ENCODE data around the gene BRD1. TPM values are rescaled to one million over a fixed set of nuclear protein-coding genes. Genes with fewer than 3 reads are reported as not detected.

Gene BRD1
- total and polyA plus RNA-seq, 9 donors = 13.6 to 45.6 (median 35.8) TPM

DNA sequence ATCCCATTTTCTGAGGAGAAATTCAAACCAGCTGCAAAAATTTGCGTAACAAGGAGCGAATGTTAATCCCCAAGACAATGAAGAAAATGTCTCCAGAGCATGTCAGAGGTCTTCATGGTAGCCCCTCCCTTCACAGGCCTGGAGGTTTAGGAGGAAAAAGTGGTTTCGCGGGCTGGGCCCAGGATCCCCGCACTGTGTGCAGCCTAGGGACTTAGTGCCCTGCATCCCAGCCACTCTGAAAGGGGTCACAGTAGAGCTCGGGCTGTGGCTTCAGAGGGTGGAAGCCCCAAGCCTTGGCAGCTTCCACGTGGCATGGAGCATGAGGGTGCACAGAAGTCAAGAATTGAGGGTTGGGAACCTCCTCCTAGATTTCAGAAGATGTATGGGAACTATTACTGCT is 87.4 kb downstream of the BRD1 start:
- DNase-seq = no peak
- Histone ChIP-seq H3K27ac (no peak overlapping the region), H3K4me3 (no peak overlapping the region), H3K9me3 (no peaks in the 10 kb centered on the region), H3K36me3 (no peaks in the 10 kb centered on the region), H3K27me3 (no peaks in the 10 kb centered on the region), H3K4me1 (ENCODE audit: insufficient read depth) (no peaks in the 10 kb centered on the region)
- intact Hi-C loops (cut with DNase I) = no loop called here
- TF ChIP-seq EP300 (IDR thresholded peaks at IDR 0.05) (no peak), POLR2A (IDR thresholded peaks at IDR 0.05) (no peak)
- TF ChIP-seq, protein P1, sequence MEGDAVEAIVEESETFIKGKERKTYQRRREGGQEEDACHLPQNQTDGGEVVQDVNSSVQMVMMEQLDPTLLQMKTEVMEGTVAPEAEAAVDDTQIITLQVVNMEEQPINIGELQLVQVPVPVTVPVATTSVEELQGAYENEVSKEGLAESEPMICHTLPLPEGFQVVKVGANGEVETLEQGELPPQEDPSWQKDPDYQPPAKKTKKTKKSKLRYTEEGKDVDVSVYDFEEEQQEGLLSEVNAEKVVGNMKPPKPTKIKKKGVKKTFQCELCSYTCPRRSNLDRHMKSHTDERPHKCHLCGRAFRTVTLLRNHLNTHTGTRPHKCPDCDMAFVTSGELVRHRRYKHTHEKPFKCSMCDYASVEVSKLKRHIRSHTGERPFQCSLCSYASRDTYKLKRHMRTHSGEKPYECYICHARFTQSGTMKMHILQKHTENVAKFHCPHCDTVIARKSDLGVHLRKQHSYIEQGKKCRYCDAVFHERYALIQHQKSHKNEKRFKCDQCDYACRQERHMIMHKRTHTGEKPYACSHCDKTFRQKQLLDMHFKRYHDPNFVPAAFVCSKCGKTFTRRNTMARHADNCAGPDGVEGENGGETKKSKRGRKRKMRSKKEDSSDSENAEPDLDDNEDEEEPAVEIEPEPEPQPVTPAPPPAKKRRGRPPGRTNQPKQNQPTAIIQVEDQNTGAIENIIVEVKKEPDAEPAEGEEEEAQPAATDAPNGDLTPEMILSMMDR (IDR thresholded peaks at IDR 0.05) = no peak
- WGBS, 3 donors = 70 to 79% (median 78%) methylated on average over 7 of the region's 7 CpGs

DNA sequence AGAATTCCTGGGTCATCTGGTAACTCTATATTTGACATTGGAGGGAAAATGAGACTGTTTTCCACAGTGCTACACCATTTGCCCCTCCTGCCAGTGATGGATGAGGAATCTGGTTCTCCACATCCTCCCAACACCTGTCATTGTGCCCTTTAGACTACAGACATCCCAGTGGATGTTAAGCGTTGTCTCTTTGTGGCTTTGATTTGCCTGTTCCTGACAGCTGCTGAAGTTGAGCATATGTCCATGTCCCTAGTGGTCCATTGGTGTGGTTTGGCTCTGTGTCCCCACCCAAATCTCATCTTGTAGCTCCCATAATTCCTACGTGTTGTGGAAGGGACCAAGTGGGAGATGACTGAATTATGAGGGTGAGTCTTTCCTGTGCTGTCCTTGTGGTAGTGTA is 88.5 kb downstream of the BRD1 start:
- Histone ChIP-seq H3K9me3 (no peaks in the 10 kb centered on the region), H3K4me3 (no peak overlapping the region), H3K4me1 (ENCODE audit: insufficient read depth) (no peaks in the 10 kb centered on the region), H3K27me3 (no peaks in the 10 kb centered on the region), H3K27ac (no peak overlapping the region), H3K36me3 (no peaks in the 10 kb centered on the region)
- intact Hi-C loops (cut with DNase I) = no loop called here
- no peak for TF ChIP-seq EP300 (IDR thresholded peaks at IDR 0.05)
- TF ChIP-seq POLR2A (IDR thresholded peaks at IDR 0.05) = no peak
- TF ChIP-seq, protein P1 (IDR thresholded peaks at IDR 0.05) = no peak
- 69 to 78% (median 76%) methylated on average over 2 of the region's 2 CpGs for WGBS, 3 donors
- no peak for DNase-seq

DNA sequence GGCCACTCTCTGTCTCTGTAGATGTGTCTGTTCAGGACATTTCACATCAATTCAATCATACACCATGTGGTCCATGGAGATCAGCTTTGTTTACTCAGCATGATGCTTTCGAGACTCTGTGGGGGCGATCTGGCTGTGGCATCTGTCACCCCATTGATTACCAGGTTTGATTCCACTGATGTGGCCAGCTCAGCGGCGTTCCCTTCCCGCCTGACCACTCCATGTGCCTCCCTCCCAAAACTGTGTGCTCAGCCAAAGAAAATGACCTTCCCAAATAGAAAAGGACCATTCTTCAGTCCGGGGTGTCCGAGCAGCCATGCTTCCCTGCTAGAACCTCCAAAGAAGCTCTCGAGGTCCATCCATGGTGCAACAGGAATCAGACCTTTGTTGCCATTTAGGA is 89.1 kb downstream of the BRD1 start:
- no peaks in the 10 kb centered on the region for H3K27me3 ChIP-seq
- DNase-seq = no peak
- H3K4me3 ChIP-seq = no peak overlapping the region
- H3K27ac ChIP-seq = no peak overlapping the region
- TF ChIP-seq, protein P1 (IDR thresholded peaks at IDR 0.05) = no peak
- intact Hi-C loops (cut with DNase I) = no loop called here
- H3K4me1 ChIP-seq (ENCODE audit: insufficient read depth) = no peaks in the 10 kb centered on the region
- WGBS, 3 donors = 76 to 82% (median 80%) methylated on average over 8 of the region's 8 CpGs
- H3K36me3 ChIP-seq = no peaks in the 10 kb centered on the region
- no peaks in the 10 kb centered on the region for H3K9me3 ChIP-seq

DNA sequence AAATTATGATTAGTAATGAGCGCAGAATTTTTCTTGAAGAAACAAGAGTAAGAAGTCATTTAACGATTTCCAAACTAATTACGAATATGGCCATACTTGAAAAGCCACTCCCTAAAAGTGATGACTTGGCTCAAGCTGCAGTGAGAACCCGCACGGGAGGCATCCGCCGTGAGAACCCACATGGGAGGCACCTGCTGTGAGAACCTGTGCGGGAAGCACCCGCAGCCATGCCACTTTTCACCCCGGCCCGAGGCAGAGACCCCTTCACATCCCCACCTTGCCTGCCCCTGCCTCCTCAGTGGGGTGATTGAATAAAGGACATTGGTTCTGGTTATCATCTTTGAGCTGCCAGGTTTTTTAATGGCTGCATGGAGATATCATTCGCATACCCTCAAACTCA is 89.7 kb downstream of the BRD1 start:
- DNase-seq = no peak
- Histone ChIP-seq H3K4me3 (no peak overlapping the region), H3K9me3 (no peaks in the 10 kb centered on the region), H3K36me3 (no peaks in the 10 kb centered on the region), H3K27ac (no peak overlapping the region), H3K27me3 (no peaks in the 10 kb centered on the region), H3K4me1 (ENCODE audit: insufficient read depth) (no peaks in the 10 kb centered on the region)
- intact Hi-C loops (cut with DNase I) = no loop called here
- TF ChIP-seq EP300 (IDR thresholded peaks at IDR 0.05) = no peak
- TF ChIP-seq, protein P1 (IDR thresholded peaks at IDR 0.05) = no peak
- 90 to 94% (median 90%) methylated on average over 12 of the region's 12 CpGs for WGBS, 3 donors

DNA sequence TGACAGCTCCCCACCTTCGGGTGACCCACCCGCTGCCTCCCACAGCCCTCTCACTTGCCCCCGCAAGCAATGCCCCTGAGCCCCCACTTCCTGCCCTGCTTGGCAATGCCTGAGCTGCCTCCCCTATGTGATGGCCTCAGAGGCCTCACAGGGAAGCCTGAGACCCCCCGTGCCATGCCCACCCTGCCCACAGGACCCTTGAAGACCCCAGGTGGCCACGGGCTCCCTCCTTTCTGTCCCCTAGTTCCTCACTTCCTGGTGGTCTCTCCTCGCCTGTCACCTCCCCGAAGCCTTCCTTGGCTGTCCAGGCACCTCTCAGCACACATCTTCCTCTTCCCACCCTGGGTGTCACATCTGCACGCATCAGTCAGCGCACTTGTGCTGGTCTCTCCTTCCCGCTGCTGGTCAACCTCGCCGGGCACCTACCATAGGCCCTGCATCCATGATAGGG is 90.5 kb downstream of the BRD1 start:
- no peaks in the 10 kb centered on the region for H3K4me1 ChIP-seq (ENCODE audit: insufficient read depth)
- H3K36me3 ChIP-seq = no peaks in the 10 kb centered on the region
- DNase-seq = no peak
- no peak overlapping the region for H3K27ac ChIP-seq
- 79 to 86% (median 83%) methylated on average over 10 to 12 of the region's 12 CpGs for WGBS, 3 donors
- H3K4me3 ChIP-seq = no peak overlapping the region
- no peaks in the 10 kb centered on the region for H3K27me3 ChIP-seq
- H3K9me3 ChIP-seq = no peaks in the 10 kb centered on the region
- TF ChIP-seq EP300 (IDR thresholded peaks at IDR 0.05) = no peak
- TF ChIP-seq, protein P1 (IDR thresholded peaks at IDR 0.05) = no peak
- no peak for TF ChIP-seq POLR2A (IDR thresholded peaks at IDR 0.05)
- intact Hi-C loops (cut with DNase I) = no loop called here
